Type B pancreatic cell (in vitro differentiated cells): ENCODE results near the gene SLC6A18. TPM values are rescaled to one million over a fixed set of nuclear protein-coding genes. Genes with fewer than 3 reads are reported as not detected.

ENCODE experiments used
- DNase-seq: peaks from one replicate; pipeline ENCODE4 v3.0.0; 2021; ENCODE audit warnings: mixed read lengths; ENCODE audit not compliant: unreplicated experiment; ENCODE audit errors: extremely low spot score
- H3K27ac Mint-ChIP-seq: 2 replicates; pipeline ENCODE4 v1.8.0; 2021; ENCODE audit warnings: mild to moderate bottlenecking, mixed read lengths
- H3K27me3 Mint-ChIP-seq: 2 replicates; pipeline ENCODE4 v1.8.0; 2021; ENCODE audit warnings: mixed read lengths
- H3K36me3 Mint-ChIP-seq: 2 replicates; pipeline ENCODE4 v1.8.0; 2021; ENCODE audit warnings: mixed read lengths
- H3K4me1 Mint-ChIP-seq: one replicate; pipeline ENCODE4 v1.8.0; 2021; ENCODE audit warnings: mixed read lengths; ENCODE audit not compliant: unreplicated experiment
- H3K4me3 Mint-ChIP-seq: 2 replicates; pipeline ENCODE4 v1.8.0; 2021; ENCODE audit warnings: mild to moderate bottlenecking, mixed read lengths
- H3K9me3 Mint-ChIP-seq: 2 replicates; pipeline ENCODE4 v1.8.0; 2021; ENCODE audit warnings: mixed read lengths
- CTCF ChIP-seq: fragments of 200-600 bp; sonication (generic); conservative IDR thresholded peaks from 2 replicates; pipeline ENCODE4 v1.5.0; 2021; ENCODE audit warnings: antibody characterized with exemption, mild to moderate bottlenecking
- total RNA-seq: library from RNA; stranded (reverse); gene quantifications from 2 replicates; pipeline ENCODE4 v1.2.1, GENCODE V29; 2021; ENCODE audit warnings: low replicate concordance

Gene SLC6A18
- total RNA-seq, 1 donor from 2014 or later = 0.41 TPM

GRCh38 chr5:1220351-1220750 lies 4.8 kb upstream of the SLC6A18 start:
- no peak for DNase-seq
- Mint-ChIP-seq H3K36me3 (no peaks in the 10 kb centered on the region), H3K27me3 (no peaks in the 10 kb centered on the region), H3K4me3 (no peak overlapping the region), H3K27ac (no peak overlapping the region), H3K9me3 (no peaks in the 10 kb centered on the region), H3K4me1 (no peaks in the 10 kb centered on the region)
- TF ChIP-seq CTCF = no peak

- Mint-ChIP-seq H3K4me3 (no peak overlapping the region), H3K4me1 (no peaks in the 10 kb centered on the region), H3K27me3 (peaks cover under 1% of the 10 kb centered on the region), H3K9me3 (no peaks in the 10 kb centered on the region), H3K27ac (no peak overlapping the region), H3K36me3 (no peaks in the 10 kb centered on the region)
- TF ChIP-seq CTCF = no peak
- no peak for DNase-seq
Observed at GRCh38 chr5:1220831-1221230, 4.3 kb upstream of the SLC6A18 start.

- H3K27ac Mint-ChIP-seq = no peak overlapping the region
- no peak for TF ChIP-seq CTCF
- DNase-seq = no peak
- H3K4me1 Mint-ChIP-seq = no peaks in the 10 kb centered on the region
- no peak overlapping the region for H3K4me3 Mint-ChIP-seq
- no peaks in the 10 kb centered on the region for H3K9me3 Mint-ChIP-seq
- no peaks in the 10 kb centered on the region for H3K36me3 Mint-ChIP-seq
- H3K27me3 Mint-ChIP-seq = peaks cover 3% of the 10 kb centered on the region
Observed at GRCh38 chr5:1221721-1222120, 3.5 kb upstream of the SLC6A18 start.

- Mint-ChIP-seq H3K4me1 (peaks cover under 1% of the 10 kb centered on the region), H3K27me3 (peaks cover 5% of the 10 kb centered on the region), H3K36me3 (no peaks in the 10 kb centered on the region), H3K9me3 (no peaks in the 10 kb centered on the region), H3K4me3 (no peak overlapping the region), H3K27ac (no peak overlapping the region)
- DNase-seq = no peak
- no peak for TF ChIP-seq CTCF
Observed at GRCh38 chr5:1222147-1222546, 3.0 kb upstream of the SLC6A18 start.

- DNase-seq = no peak
- peaks cover 10% of the 10 kb centered on the region for H3K27me3 Mint-ChIP-seq
- no peak for TF ChIP-seq CTCF
- H3K4me3 Mint-ChIP-seq = no peak overlapping the region
- H3K36me3 Mint-ChIP-seq = no peaks in the 10 kb centered on the region
- no peaks in the 10 kb centered on the region for H3K9me3 Mint-ChIP-seq
- peaks cover 7% of the 10 kb centered on the region for H3K4me1 Mint-ChIP-seq
- H3K27ac Mint-ChIP-seq = no peak overlapping the region
Observed at GRCh38 chr5:1222621-1223277, 2.4 kb upstream of the SLC6A18 start.

- Mint-ChIP-seq H3K27ac (no peak overlapping the region), H3K27me3 (peaks cover 10% of the 10 kb centered on the region), H3K4me3 (no peak overlapping the region), H3K4me1 (peaks cover 10% of the 10 kb centered on the region), H3K36me3 (no peaks in the 10 kb centered on the region), H3K9me3 (no peaks in the 10 kb centered on the region)
- no peak for TF ChIP-seq CTCF
- no peak for DNase-seq
Observed at GRCh38 chr5:1223278-1223670, 1.9 kb upstream of the SLC6A18 start.
